Stimulated activated naive CD8-positive, alpha-beta T cell treated with anti-CD3 and anti-CD28 coated beads, Interleukin-15, Interleukin-2, amounts not matched to agents 100 ng/mL and 50 ng/mL, for 24 hours (primary cell): ENCODE data around the gene ATP8B4.
"Not testable (repeated sequence)": the region's sequence is repeated elsewhere in the genome, so short reads cannot be mapped to it uniquely, and the experiment has no call there.

Experiments
- H3K27ac Mint-ChIP-seq: one replicate; pipeline ENCODE4 v1.8.0; 2021; ENCODE audit warnings: mild to moderate bottlenecking, mixed read lengths
- H3K27me3 Mint-ChIP-seq: one replicate; pipeline ENCODE4 v1.8.0; 2021; ENCODE audit warnings: mixed read lengths
- H3K36me3 Mint-ChIP-seq: one replicate; pipeline ENCODE4 v1.8.0; 2021; ENCODE audit warnings: low read depth, mixed read lengths
- H3K4me1 Mint-ChIP-seq: one replicate; pipeline ENCODE4 v1.8.0; 2021; ENCODE audit warnings: low read depth, mixed read lengths
- H3K4me3 Mint-ChIP-seq: one replicate; pipeline ENCODE4 v1.8.0; 2021; ENCODE audit warnings: mild to moderate bottlenecking, mixed read lengths
- H3K9me3 Mint-ChIP-seq: one replicate; pipeline ENCODE4 v1.8.0; 2021; ENCODE audit warnings: mixed read lengths

The ATP8B4 gene

DNA sequence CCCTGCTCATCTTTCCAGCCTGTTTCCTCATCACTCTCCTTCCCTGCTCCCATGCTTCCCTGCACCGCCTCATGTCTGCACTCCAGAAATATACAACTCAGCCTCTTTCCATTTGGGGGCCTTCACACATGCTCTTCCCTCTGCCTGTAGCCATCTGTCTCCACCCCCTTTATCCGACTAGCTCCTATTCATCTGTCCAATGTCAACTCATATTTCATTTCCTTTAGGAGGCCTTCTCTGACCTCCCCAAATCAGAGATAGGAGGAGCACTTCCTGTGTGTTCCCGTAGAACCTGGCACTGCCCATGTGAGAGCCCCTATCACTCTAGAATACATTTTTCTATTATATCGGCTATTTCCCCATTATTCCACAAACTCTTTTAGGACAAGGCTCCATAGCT is 10.6 kb downstream of the ATP8B4 start:
- peaks cover 22% of the 10 kb centered on the region for H3K27me3 Mint-ChIP-seq
- no peak overlapping the region for H3K4me3 Mint-ChIP-seq
- no peaks in the 10 kb centered on the region for H3K9me3 Mint-ChIP-seq
- no peaks in the 10 kb centered on the region for H3K36me3 Mint-ChIP-seq
- peak overlapping the region; percentile 89 for H3K27ac Mint-ChIP-seq
- peaks cover 39% of the 10 kb centered on the region for H3K4me1 Mint-ChIP-seq

DNA sequence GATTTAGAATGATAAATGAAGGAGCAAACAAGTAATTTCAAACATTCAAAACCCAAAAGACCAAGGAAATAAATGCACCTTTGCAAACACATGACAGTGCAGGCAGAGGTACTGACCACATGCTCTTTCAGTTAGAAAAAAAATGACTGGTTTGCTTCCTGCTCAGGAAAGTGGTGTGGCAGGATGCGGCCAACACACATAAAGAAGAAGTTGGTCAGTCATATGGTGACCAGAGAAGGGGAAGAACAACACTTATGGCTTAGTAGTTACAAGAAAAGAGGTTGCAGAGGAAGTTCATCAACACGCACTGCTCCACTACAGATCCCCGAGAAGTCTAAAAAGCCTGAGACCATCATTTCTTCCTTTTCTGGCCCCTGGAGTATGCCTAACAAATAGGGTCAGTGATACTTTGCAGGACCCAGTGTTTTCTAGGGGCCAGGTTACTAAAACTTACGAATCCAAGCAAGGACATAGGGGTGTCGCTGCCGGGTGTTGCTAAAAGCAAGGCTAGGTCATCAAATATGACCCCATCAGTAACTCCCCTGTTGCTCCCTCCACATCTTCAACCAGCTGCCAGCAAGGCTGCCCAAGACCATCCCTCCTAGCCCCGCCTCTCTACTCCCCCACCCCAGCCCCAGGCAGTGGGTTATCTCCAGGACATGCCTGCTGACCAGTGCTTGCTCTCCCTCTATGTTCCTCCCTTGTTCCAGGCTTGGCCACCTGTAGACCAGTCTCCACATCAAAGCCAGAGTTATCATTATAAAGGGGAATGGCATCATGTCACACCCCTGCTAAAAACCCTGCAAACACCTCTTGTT is 11.2 kb downstream of the ATP8B4 start:
- Mint-ChIP-seq H3K36me3 (no peaks in the 10 kb centered on the region), H3K4me1 (peaks cover 39% of the 10 kb centered on the region), H3K9me3 (no peaks in the 10 kb centered on the region), H3K27ac (peak overlapping the region; percentile 89), H3K27me3 (peaks cover 22% of the 10 kb centered on the region), H3K4me3 (no peak overlapping the region)

GRCh38 chr15:50107157-50107556 is 11.9 kb downstream of the ATP8B4 start:
- H3K27me3 Mint-ChIP-seq = peaks cover 20% of the 10 kb centered on the region
- H3K9me3 Mint-ChIP-seq = peaks cover 1% of the 10 kb centered on the region
- peaks cover 39% of the 10 kb centered on the region for H3K4me1 Mint-ChIP-seq
- peak overlapping the region; percentile 89 for H3K27ac Mint-ChIP-seq
- H3K36me3 Mint-ChIP-seq = no peaks in the 10 kb centered on the region
- H3K4me3 Mint-ChIP-seq = peak overlapping the region; percentile 19

DNA sequence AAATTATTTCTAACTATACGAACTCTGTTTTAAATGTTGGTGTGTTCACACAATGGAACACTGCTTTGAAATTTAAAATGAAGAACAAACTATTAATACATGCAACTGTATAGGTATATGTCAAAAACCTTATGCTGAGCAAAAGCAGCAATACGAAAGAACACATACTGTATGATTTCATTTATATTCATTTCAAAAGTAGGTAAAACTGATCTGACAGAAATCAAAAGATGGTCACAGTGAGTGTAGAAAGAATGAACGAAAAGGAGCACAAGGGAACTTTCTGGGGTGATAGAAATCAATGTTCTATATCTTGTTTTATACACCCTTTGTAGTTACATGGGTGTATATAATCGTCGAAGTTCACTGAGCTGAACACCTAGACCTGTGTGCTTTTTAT is 12.6 kb downstream of the ATP8B4 start:
- H3K27me3 Mint-ChIP-seq = peaks cover 20% of the 10 kb centered on the region
- H3K4me3 Mint-ChIP-seq = no peak overlapping the region
- peaks cover 5% of the 10 kb centered on the region for H3K9me3 Mint-ChIP-seq
- H3K4me1 Mint-ChIP-seq = peaks cover 39% of the 10 kb centered on the region
- no peaks in the 10 kb centered on the region for H3K36me3 Mint-ChIP-seq
- H3K27ac Mint-ChIP-seq = no peak overlapping the region

DNA sequence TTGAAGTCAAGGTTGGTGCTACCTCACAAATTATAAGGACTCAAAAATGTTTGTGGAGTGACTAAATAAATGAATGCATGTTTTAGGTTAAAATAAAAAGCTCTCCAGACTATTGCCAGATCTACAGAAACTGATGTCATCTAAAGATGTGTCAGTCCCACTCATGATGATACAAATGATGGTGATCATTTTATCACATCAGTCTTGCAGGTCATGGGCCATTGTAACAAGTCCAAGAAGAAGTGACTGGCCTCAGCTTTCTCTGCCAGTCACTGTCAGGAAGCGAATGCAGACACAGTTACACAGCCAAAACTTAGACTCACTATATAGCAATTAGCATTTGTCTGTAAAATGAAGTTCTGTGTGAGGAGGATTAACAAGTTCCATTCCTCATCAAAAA is 18.5 kb downstream of the ATP8B4 start:
- Mint-ChIP-seq H3K27ac (no peak overlapping the region), H3K36me3 (no peaks in the 10 kb centered on the region), H3K27me3 (peaks cover 17% of the 10 kb centered on the region), H3K4me3 (no peak overlapping the region), H3K4me1 (peaks cover 3% of the 10 kb centered on the region), H3K9me3 (peaks cover 5% of the 10 kb centered on the region)

DNA sequence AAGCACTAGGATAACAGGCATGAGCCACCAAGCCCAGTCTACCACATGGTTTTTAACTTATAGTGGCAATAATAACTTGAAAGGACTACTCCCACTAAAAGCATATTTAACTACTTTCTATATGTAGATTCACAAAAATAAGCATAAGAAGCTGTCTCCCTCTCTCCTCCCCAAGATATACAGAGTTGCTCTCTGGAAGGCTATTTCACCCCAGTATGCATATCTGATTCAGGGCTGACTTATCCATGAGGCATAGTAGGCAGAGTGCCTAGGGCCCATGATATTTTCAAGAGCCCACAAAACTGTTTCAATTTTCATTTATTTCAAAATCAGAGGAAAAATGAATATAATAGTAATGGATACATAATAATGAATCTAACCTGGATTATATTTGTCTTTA is 20.5 kb downstream of the ATP8B4 start:
- Mint-ChIP-seq H3K4me3 (no peak overlapping the region), H3K27me3 (peaks cover 17% of the 10 kb centered on the region), H3K9me3 (peaks cover 5% of the 10 kb centered on the region), H3K4me1 (peaks cover 3% of the 10 kb centered on the region), H3K27ac (no peak overlapping the region), H3K36me3 (no peaks in the 10 kb centered on the region)

GRCh38 chr15:50095938-50096821 is 22.9 kb downstream of the ATP8B4 start:
- Mint-ChIP-seq H3K27me3 (peaks cover 6% of the 10 kb centered on the region), H3K9me3 (no peaks in the 10 kb centered on the region), H3K27ac (no peak overlapping the region), H3K36me3 (no peaks in the 10 kb centered on the region), H3K4me1 (peaks cover 3% of the 10 kb centered on the region), H3K4me3 (no peak overlapping the region)

DNA sequence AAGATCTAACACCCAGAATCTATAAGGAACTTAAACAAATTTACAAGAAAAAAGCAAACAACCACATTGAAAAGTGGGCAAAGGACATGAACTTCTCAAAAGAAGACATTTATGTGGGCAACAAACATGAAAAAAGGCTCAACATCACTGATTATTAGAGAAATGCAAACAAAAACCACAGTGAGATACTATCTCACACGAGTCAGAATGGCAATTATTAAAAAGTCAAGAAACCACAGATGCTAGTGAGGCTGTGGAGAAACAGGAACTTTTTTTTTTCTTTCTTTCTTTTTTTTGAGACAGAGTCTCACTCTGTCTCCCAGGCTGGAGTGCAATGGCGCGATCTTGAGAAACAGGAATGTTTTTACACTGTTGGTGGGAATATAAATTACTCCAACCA is 29.6 kb downstream of the ATP8B4 start:
- H3K27ac Mint-ChIP-seq, H3K4me3 Mint-ChIP-seq, H3K36me3 Mint-ChIP-seq, H3K27me3 Mint-ChIP-seq, H3K9me3 Mint-ChIP-seq, H3K4me1 Mint-ChIP-seq: not testable (repeated sequence)

DNA sequence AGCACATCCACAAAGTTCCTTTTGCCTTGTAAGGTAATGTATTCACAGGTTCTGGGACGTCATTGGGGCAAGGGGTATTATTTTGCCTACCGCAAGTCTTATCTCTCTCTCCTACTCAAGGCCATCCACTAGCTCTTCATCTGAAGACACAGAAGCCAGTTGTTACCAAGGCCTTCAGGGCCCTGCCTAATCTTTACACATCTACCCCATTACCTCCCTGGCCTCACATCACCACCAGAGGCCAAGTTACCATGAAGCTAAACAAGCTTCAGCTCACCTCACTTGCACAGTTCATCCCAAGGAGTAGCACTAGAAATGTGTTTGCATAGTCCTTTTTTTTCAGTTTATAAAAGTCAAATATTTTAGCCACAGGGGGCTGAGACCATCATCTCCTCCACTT is 34.1 kb downstream of the ATP8B4 start:
- no peak overlapping the region for H3K27ac Mint-ChIP-seq
- peaks cover 2% of the 10 kb centered on the region for H3K4me1 Mint-ChIP-seq
- H3K4me3 Mint-ChIP-seq = no peak overlapping the region
- H3K9me3 Mint-ChIP-seq = no peaks in the 10 kb centered on the region
- H3K27me3 Mint-ChIP-seq = no peaks in the 10 kb centered on the region
- H3K36me3 Mint-ChIP-seq = no peaks in the 10 kb centered on the region

GRCh38 chr15:50083424-50084025 is 35.5 kb downstream of the ATP8B4 start:
- peaks cover 2% of the 10 kb centered on the region for H3K4me1 Mint-ChIP-seq
- no peak overlapping the region for H3K27ac Mint-ChIP-seq
- H3K27me3 Mint-ChIP-seq = no peaks in the 10 kb centered on the region
- no peaks in the 10 kb centered on the region for H3K9me3 Mint-ChIP-seq
- no peaks in the 10 kb centered on the region for H3K36me3 Mint-ChIP-seq
- H3K4me3 Mint-ChIP-seq = no peak overlapping the region

DNA sequence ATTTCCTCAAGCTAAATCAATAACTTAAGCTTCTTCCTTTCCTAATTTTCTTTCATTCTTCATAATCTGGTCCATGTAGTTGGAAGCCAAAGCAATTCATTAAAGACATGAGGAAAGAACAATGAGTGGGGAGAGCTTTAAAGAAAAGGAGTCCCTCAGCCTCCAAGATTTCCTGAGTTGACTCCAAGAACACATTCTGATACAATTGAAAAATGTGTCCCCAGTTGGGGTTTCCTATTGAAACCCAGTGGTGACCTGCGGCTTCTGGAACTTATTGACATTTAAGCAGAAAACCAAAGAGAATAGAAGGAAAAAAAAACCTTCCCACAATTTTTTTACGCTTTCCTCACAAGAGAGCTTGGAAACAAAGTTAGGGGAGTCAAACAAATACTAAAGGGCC is 37.0 kb downstream of the ATP8B4 start:
- no peaks in the 10 kb centered on the region for H3K27me3 Mint-ChIP-seq
- H3K36me3 Mint-ChIP-seq = no peaks in the 10 kb centered on the region
- peaks cover 2% of the 10 kb centered on the region for H3K4me1 Mint-ChIP-seq
- H3K27ac Mint-ChIP-seq = no peak overlapping the region
- H3K9me3 Mint-ChIP-seq = no peaks in the 10 kb centered on the region
- H3K4me3 Mint-ChIP-seq = no peak overlapping the region

GRCh38 chr15:50077651-50078050 is 41.4 kb downstream of the ATP8B4 start:
- no peaks in the 10 kb centered on the region for H3K36me3 Mint-ChIP-seq
- no peak overlapping the region for H3K4me3 Mint-ChIP-seq
- no peak overlapping the region for H3K27ac Mint-ChIP-seq
- no peaks in the 10 kb centered on the region for H3K9me3 Mint-ChIP-seq
- no peaks in the 10 kb centered on the region for H3K27me3 Mint-ChIP-seq
- H3K4me1 Mint-ChIP-seq = peaks cover 2% of the 10 kb centered on the region

DNA sequence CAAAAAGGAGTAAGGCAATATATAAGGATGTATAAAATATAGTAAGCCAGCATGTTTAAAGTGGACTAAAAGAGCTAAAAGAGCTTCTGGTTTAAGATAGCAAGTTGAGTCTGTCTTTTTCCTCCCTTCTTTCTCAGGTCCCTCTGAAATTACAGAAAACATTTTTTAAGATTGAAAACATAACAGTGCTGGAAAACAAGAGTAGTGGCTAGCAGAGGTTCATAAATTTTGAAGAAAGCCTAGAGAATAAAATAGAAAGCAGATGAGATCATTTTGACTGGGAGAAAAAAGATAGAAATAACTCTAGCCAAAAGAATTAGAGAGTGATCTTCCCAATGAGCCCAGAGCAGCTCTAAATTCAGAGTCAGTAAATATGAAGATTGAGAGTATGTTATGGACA is 41.9 kb downstream of the ATP8B4 start:
- H3K36me3 Mint-ChIP-seq = no peaks in the 10 kb centered on the region
- no peaks in the 10 kb centered on the region for H3K9me3 Mint-ChIP-seq
- no peak overlapping the region for H3K27ac Mint-ChIP-seq

GRCh38 chr15:50075319-50075718 is 43.7 kb downstream of the ATP8B4 start:
- no peaks in the 10 kb centered on the region for H3K27me3 Mint-ChIP-seq
- H3K4me1 Mint-ChIP-seq = no peaks in the 10 kb centered on the region
- H3K36me3 Mint-ChIP-seq = no peaks in the 10 kb centered on the region
- no peaks in the 10 kb centered on the region for H3K9me3 Mint-ChIP-seq
- H3K27ac Mint-ChIP-seq = no peak overlapping the region
- H3K4me3 Mint-ChIP-seq = no peak overlapping the region

More for the DNA sequence above, 41.9 kb downstream of the ATP8B4 start:
- Mint-ChIP-seq H3K27me3 (no peaks in the 10 kb centered on the region), H3K4me3 (no peak overlapping the region), H3K4me1 (peaks cover 2% of the 10 kb centered on the region)
